ENCODE measurements around the gene TEX14. TPM values are rescaled to one million over a fixed set of nuclear protein-coding genes. Genes with fewer than 3 reads are reported as not detected.

TEX14 gene
- polyA plus RNA-seq, 1 of the 3 experiments (the other 2 are of a cell fraction), result 0.02 TPM

- H3K79me2 ChIP-seq (ENCODE audit: insufficient read depth), result no peaks in the 10 kb centered on the region
- ChIA-PET CTCF (interaction anchor here (1.7 kb wide), 1 partner anchor 30 kb away, joined by 7 read pairs; no protein-coding TSS in a partner anchor), POLR2A (interaction anchor here (0.5 kb wide), 1 partner anchor 43 kb away, joined by 3 read pairs; no protein-coding TSS in a partner anchor)
- H3K4me2 ChIP-seq, result no peak overlapping the region
- H3K4me3 ChIP-seq (ENCODE audit: low read depth in 2 of 2, low read length in 1 of 2), result no peak overlapping the region
- no peak overlapping the region for H2AFZ ChIP-seq (ENCODE audit: low read depth)
- no peaks in the 10 kb centered on the region for H3K9me3 ChIP-seq
- TF ChIP-seq CHD2 (IDR thresholded peaks at IDR 0.05; ENCODE audit: low read length, partially characterized antibody), result no peak
- TF ChIP-seq POLR2AphosphoS5 (IDR thresholded peaks at IDR 0.05; ENCODE audit: low read depth, low read length), result no peak
- peak; percentile 22; the same call in 1 of the 2 replicates for TF ChIP-seq MEF2A (IDR thresholded peaks at IDR 0.05; ENCODE audit: borderline replicate concordance, low read depth)
- no peak for TF ChIP-seq IRF3 (IDR thresholded peaks at IDR 0.05; ENCODE audit: low read depth, low read length)
- TF ChIP-seq RXRA (IDR thresholded peaks at IDR 0.05; ENCODE audit: borderline replicate concordance, low read depth), result no peak
- TF ChIP-seq PBX3 (IDR thresholded peaks at IDR 0.05), result no peak
- no peaks in the 10 kb centered on the region for H3K27me3 ChIP-seq (ENCODE audit: insufficient read depth)
- no peak overlapping the region for H3K9ac ChIP-seq
- DNase-seq, result no peak
- H3K27ac ChIP-seq (ENCODE audit: low read depth in 2 of 2, low read length in 1 of 2), result no peak overlapping the region
- whole genome bisulfite sequencing (ENCODE audit: low lambda C conversion rate), result 74% methylated on average over 8 of the region's 8 CpGs
- no peaks in the 10 kb centered on the region for H3F3A ChIP-seq (replicated peaks; ENCODE audit: insufficient read depth)
- H3K9me2 ChIP-seq, result no peaks in the 10 kb centered on the region
- H4K20me1 ChIP-seq (ENCODE audit: insufficient read depth), result no peaks in the 10 kb centered on the region
- H3K4me1 ChIP-seq (ENCODE audit: control insufficient read depth in 1 of 2, insufficient read depth in 2 of 2, low read depth in 1 of 2, low read length in 1 of 2), result no peaks in the 10 kb centered on the region
- H3K36me3 ChIP-seq (replicated peaks in 1 of 2; ENCODE audit: control insufficient read depth in 1 of 2, insufficient read depth in 2 of 2, low read length in 1 of 2), result no peaks in the 10 kb centered on the region
Measured at GRCh38 chr17:58741121-58741625, 49.3 kb upstream of the TEX14 start.

DNA sequence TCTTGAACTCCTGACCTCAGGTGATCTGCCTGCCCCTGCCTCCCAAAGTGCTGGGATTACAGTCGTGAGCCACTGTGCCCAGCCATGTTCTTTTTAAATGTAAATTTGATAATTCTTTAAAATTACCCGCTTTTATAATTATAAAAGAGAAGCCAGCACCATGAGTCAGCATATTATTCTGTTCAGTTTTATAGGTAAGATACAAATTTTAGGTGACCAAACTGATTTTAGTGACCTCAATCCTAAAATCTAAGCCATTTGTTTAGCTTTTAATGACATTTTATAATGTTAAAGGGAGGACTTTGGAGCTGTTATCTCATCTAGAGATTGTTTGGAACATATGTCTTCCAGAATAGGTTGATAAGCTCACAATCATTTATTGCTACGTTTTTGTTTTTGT, 43.0 kb upstream of the TEX14 start:
- CTCF ChIA-PET, result interaction anchor here (0.7 to 2.6 kb wide), 4 partner anchors 11 to 270 kb away, joined by 3 to 11 read pairs (median 4); no protein-coding TSS in a partner anchor
- Histone ChIP-seq H3K9me3 (no peaks in the 10 kb centered on the region), H3K27ac (ENCODE audit: low read depth in 2 of 2, low read length in 1 of 2) (no peak overlapping the region), H4K20me1 (ENCODE audit: insufficient read depth) (no peaks in the 10 kb centered on the region), H3K27me3 (ENCODE audit: insufficient read depth) (no peaks in the 10 kb centered on the region), H3K4me3 (ENCODE audit: low read depth in 2 of 2, low read length in 1 of 2) (no peak overlapping the region), H3K4me2 (no peak overlapping the region), H3K9ac (no peak overlapping the region), H3F3A (replicated peaks; ENCODE audit: insufficient read depth) (peaks cover 3% of the 10 kb centered on the region), H3K36me3 (replicated peaks in 1 of 2; ENCODE audit: control insufficient read depth in 1 of 2, insufficient read depth in 2 of 2, low read length in 1 of 2) (no peaks in the 10 kb centered on the region), H3K4me1 (ENCODE audit: control insufficient read depth in 1 of 2, insufficient read depth in 2 of 2, low read depth in 1 of 2, low read length in 1 of 2) (no peaks in the 10 kb centered on the region), H3K9me2 (no peaks in the 10 kb centered on the region), H2AFZ (ENCODE audit: low read depth) (no peak overlapping the region), H3K79me2 (ENCODE audit: insufficient read depth) (no peaks in the 10 kb centered on the region)
- no peak for DNase-seq
- WGBS (ENCODE audit: low lambda C conversion rate), result 73% methylated on average over 3 of the region's 3 CpGs
- TF ChIP-seq GATA2 (CRISPR knock-in tag; IDR thresholded peaks at IDR 0.05), result no peak
- no peak for TF ChIP-seq MEF2A (IDR thresholded peaks at IDR 0.05; ENCODE audit: borderline replicate concordance, low read depth)
- TF ChIP-seq TAF1 (IDR thresholded peaks at IDR 0.05; ENCODE audit: borderline replicate concordance, low read depth, low read length), result no peak
- TF ChIP-seq, protein P1, sequence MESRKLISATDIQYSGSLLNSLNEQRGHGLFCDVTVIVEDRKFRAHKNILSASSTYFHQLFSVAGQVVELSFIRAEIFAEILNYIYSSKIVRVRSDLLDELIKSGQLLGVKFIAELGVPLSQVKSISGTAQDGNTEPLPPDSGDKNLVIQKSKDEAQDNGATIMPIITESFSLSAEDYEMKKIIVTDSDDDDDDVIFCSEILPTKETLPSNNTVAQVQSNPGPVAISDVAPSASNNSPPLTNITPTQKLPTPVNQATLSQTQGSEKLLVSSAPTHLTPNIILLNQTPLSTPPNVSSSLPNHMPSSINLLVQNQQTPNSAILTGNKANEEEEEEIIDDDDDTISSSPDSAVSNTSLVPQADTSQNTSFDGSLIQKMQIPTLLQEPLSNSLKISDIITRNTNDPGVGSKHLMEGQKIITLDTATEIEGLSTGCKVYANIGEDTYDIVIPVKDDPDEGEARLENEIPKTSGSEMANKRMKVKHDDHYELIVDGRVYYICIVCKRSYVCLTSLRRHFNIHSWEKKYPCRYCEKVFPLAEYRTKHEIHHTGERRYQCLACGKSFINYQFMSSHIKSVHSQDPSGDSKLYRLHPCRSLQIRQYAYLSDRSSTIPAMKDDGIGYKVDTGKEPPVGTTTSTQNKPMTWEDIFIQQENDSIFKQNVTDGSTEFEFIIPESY (IDR thresholded peaks at IDR 0.05; ENCODE audit: borderline replicate concordance, low read depth), result no peak
- no peak for TF ChIP-seq EP300 (IDR thresholded peaks at IDR 0.05; ENCODE audit: borderline replicate concordance in 1 of 2, low read depth in 1 of 2, low read length in 1 of 2)
- no peak for TF ChIP-seq YY1 (IDR thresholded peaks at IDR 0.05; ENCODE audit: low read depth)
- no peak for TF ChIP-seq MXI1 (IDR thresholded peaks at IDR 0.05; ENCODE audit: low read depth, low read length)
- TF ChIP-seq SIN3A (IDR thresholded peaks at IDR 0.05; ENCODE audit: borderline replicate concordance, low read depth, low read length), result no peak
- TF ChIP-seq, protein P2, sequence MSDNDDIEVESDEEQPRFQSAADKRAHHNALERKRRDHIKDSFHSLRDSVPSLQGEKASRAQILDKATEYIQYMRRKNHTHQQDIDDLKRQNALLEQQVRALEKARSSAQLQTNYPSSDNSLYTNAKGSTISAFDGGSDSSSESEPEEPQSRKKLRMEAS (IDR thresholded peaks at IDR 0.05; ENCODE audit: low read depth), result no peak
- no peak for TF ChIP-seq FOXM1 (IDR thresholded peaks at IDR 0.05; ENCODE audit: low read depth)
- TF ChIP-seq RCOR1 (IDR thresholded peaks at IDR 0.05; ENCODE audit: low read length), result no peak
- TF ChIP-seq TEAD4 (IDR thresholded peaks at IDR 0.05; ENCODE audit: borderline replicate concordance, insufficient read depth), result no peak
- POLR2A ChIA-PET, result no interaction called here

All from SK-N-SH (cell line).